ENCODE measurements around the gene CNTFR. TPM values are rescaled to one million over a fixed set of nuclear protein-coding genes. Genes with fewer than 3 reads are reported as not detected.
A peak's percentile ranks its signal among the peaks of the same experiment; 100 is the strongest.

The CNTFR gene
- total RNA-seq, 4 donors from 2014 or later = 1.7 to 24.6 (median 15.6) TPM

DNA sequence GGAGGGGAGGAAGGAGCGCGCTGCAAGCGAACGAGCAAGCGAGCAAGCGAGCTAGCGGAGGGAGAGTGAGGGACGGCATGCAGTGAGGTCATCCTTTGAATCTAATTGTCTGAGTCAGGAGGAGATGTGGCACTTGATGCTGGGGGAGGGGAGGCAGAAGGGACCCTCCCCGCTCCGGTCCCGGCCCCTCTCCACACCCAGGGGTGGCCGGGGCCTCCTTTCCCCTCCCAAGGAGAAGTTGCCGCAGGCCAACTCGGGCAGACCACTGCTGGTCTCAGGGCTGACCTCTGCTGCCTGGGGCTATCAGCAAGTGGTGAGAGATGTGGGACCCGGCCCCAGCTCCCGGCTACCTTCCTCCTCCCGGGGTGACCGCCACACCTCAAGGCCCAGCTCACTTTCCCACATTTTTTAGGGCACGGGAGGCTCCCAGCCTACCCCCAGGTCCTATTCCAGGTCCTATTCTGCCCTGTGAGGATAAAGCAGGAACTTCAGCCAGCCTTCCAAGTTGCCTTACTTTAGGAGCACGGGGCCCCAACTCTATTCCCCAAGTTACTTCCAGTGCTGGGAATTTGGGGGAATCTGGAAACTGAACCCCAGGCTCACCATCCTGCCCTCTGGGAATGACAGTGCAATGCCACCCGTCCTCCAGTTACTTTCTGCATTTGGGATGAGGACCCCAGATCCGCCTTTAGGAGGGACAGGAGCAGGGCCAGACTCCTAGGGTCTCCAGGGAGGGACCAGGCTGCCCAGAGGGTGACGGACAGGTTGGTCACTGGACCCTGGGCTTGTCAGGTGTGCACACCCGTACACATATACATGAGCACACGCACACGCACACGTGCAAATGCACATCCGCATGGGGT lies 11.1 kb downstream of the CNTFR start:
- Histone ChIP-seq H3K27ac (no peak overlapping the region), H3K4me1 (peaks cover 0 to 47% (median 6%) of the 10 kb centered on the region in 4 donors), H3K4me3 (peak overlapping the region in 3 of 4 donors; percentile 32 to 47 (median 38)), H3K27me3 (peaks cover 0 to 17% of the 10 kb centered on the region in 2 donors), H3K36me3 (no peaks in the 10 kb centered on the region), H3K9me3 (no peaks in the 10 kb centered on the region)
- DNase-seq = no peak
- no peak for TF ChIP-seq POLR2A (IDR thresholded peaks at IDR 0.05)
- TF ChIP-seq, protein P1, sequence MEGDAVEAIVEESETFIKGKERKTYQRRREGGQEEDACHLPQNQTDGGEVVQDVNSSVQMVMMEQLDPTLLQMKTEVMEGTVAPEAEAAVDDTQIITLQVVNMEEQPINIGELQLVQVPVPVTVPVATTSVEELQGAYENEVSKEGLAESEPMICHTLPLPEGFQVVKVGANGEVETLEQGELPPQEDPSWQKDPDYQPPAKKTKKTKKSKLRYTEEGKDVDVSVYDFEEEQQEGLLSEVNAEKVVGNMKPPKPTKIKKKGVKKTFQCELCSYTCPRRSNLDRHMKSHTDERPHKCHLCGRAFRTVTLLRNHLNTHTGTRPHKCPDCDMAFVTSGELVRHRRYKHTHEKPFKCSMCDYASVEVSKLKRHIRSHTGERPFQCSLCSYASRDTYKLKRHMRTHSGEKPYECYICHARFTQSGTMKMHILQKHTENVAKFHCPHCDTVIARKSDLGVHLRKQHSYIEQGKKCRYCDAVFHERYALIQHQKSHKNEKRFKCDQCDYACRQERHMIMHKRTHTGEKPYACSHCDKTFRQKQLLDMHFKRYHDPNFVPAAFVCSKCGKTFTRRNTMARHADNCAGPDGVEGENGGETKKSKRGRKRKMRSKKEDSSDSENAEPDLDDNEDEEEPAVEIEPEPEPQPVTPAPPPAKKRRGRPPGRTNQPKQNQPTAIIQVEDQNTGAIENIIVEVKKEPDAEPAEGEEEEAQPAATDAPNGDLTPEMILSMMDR (IDR thresholded peaks at IDR 0.05) = no peak

DNA sequence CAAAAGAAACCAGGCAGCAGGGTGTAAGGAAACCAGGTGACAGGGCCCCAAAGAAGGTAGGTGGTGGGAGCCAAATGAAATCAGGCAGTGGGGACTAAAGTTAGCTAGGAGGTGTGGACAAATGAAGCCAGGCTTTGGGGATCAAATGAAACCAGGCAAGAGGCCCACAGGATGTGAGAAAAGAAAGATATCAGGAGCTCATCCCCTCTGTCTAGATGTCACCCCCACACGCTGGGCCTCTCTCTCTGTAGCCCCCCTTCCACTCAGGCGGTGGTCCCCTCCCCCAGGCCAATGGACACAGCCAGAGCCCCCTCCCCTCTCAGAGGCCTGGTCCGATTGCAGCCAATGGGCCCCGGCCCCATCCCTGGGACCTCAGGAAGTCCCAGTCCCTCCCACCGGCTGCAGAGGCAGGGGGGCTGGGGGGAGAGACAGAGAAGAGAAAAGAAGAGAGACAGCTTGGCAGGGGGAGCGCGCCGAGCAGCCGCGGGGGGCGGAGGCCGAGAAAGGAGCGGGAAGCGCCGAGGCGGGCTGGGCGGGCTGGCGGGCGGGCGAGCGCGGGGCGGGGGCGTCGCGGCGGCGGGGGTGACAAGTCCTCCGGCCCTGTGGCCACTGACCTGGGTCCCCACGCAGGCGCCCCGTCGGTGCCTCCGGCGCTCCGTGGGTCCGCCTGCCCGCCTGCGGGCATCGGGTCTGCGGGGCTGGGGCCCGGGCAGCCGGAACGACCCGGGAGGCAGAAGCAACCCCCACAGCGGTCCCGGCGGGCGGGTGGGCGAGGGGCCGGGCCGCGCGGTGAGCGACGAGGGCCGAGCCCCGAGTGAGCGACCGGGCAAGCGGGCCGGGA lies 11.9 kb downstream of the CNTFR start:
- H3K36me3 ChIP-seq = no peaks in the 10 kb centered on the region
- DNase-seq = no peak
- no peak for TF ChIP-seq POLR2A (IDR thresholded peaks at IDR 0.05)
- TF ChIP-seq, protein P1 (IDR thresholded peaks at IDR 0.05) = no peak
- H3K27ac ChIP-seq = no peak overlapping the region
- H3K9me3 ChIP-seq = no peaks in the 10 kb centered on the region
- H3K4me3 ChIP-seq = peak overlapping the region in 3 of 4 donors; percentile 32 to 47 (median 38)
- H3K4me1 ChIP-seq = peaks cover 0 to 55% (median 6%) of the 10 kb centered on the region in 4 donors
- peaks cover 0 to 17% of the 10 kb centered on the region in 2 donors for H3K27me3 ChIP-seq

DNA sequence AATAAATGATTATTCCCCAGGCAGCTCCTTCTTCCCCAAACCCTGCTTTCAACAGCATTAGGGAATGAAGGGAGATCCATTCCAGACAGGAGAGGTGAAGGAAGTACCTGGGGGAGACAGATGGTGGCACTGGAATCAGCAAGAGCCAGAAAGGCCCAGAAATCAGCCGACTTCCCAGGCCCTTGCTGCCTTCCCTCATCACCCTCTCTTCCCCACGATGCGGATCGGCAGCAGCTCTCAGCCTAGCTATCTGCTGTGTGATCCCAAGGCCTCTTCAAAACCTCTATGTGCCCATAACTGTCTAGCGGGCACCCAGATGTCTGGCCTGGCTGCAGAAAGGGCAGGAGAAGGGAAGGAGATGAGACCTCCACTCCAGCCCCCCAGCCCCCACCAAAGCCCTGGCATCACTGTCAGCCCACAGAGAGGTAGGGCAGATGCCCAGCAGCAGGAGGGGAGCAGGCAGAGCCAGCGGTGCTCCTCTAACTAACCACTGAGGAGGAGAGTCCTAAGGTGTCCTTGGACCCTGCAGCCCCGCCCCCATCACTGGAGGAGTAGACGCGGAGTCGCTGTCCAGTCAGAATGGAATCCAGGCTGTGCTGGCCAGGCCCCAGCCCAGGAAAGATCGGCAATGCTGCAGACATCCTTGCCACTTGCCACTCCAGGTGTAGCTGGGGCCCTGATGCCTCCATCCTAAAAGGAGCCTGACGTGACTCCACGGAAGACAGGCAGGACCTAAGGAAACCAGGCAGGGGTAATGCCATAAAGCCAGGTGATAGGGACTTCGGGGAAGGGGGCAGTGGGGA lies 12.7 kb downstream of the CNTFR start:
- H3K36me3 ChIP-seq = no peaks in the 10 kb centered on the region
- H3K27me3 ChIP-seq = peaks cover 0 to 17% of the 10 kb centered on the region in 2 donors
- no peaks in the 10 kb centered on the region for H3K9me3 ChIP-seq
- no peak overlapping the region for H3K27ac ChIP-seq
- no peak for TF ChIP-seq POLR2A (IDR thresholded peaks at IDR 0.05)
- TF ChIP-seq, protein P1 (IDR thresholded peaks at IDR 0.05) = no peak
- peak in 1 of 3 donors; percentile 58 for DNase-seq
- peaks cover 0 to 64% (median 6%) of the 10 kb centered on the region in 4 donors for H3K4me1 ChIP-seq
- no peak overlapping the region for H3K4me3 ChIP-seq

DNA sequence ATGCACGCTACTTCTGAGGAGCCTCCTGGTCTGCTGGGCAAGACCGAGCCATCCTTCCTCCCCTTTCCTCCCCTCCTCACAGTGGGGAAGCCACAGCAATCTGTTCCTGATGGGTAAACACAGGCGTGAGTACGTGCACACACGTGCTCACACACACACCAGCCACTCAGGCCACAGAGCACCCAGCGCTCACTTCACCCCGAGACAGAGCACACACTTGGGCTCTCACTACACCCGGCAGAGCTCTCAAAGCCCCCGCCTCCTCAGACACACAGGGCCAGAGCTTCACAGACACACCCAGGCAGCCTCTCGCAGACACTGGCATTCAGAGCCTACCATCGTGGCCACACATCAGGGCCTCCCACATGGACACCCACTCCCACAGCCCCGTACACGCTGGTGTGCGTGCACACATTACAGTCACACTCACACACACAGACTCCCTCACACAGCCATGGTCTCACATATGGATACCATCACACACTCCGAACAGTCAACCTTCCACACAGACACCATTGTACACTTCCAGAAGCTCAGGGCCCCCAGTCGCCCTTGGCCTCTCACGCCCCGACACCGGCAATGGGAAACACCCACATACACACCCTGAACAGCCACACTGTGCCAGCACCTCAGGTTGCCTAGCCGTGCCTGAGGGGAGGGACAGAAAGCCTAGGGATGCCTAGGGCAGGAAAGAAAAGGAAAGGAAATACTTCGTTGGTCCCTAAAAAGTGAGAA lies 13.5 kb downstream of the CNTFR start:
- TF ChIP-seq, protein P1 (IDR thresholded peaks at IDR 0.05) = no peak
- TF ChIP-seq POLR2A (IDR thresholded peaks at IDR 0.05) = no peak
- Histone ChIP-seq H3K27ac (no peak overlapping the region), H3K4me3 (no peak overlapping the region), H3K36me3 (no peaks in the 10 kb centered on the region), H3K9me3 (no peaks in the 10 kb centered on the region), H3K27me3 (peaks cover 0 to 17% of the 10 kb centered on the region in 2 donors), H3K4me1 (peaks cover 0 to 70% (median 9%) of the 10 kb centered on the region in 4 donors)
- DNase-seq = peak in 1 of 3 donors; percentile 57

Measured in Peyer's patch (tissue), 4 donors.